GM13976 (cell line): Measurements from ENCODE around the gene KLHL29.

Experiments used
- DNase-seq: peaks from one replicate; pipeline ENCODE4 v3.0.0; 2012; ENCODE audit warnings: low spot score
- CTCF ChIP-seq: IDR thresholded peaks from 2 replicates; pipeline ENCODE4 v1.5.1; 2012; ENCODE audit warnings: borderline replicate concordance, mild to moderate bottlenecking; ENCODE audit not compliant: insufficient read depth; ENCODE audit errors: extremely low read depth, missing control alignments, control extremely low read depth
- in situ Hi-C: fragments of 300-500 bp; cut with MboI; formaldehyde crosslinking; loops from one replicate; pipeline ENCODE4 v1.12.0; 2022; ENCODE audit warnings: low sequenced_read_pairs, mixed read lengths, inconsistent platforms; ENCODE audit not compliant: unreplicated experiment

Gene KLHL29

GRCh38 chr2:23703583-23704385 lies 318.8 kb downstream of the KLHL29 start:
- DNase-seq = peak; percentile 32
- in situ Hi-C loops = no loop called here
- no peak for TF ChIP-seq CTCF

GRCh38 chr2:23705771-23706612 lies 321.0 kb downstream of the KLHL29 start:
- TF ChIP-seq CTCF = no peak
- no peak for DNase-seq
- in situ Hi-C loops = no loop called here

GRCh38 chr2:23706613-23707078 lies 321.7 kb downstream of the KLHL29 start:
- in situ Hi-C loops = no loop called here
- no peak for TF ChIP-seq CTCF
- DNase-seq = no peak

- no peak for TF ChIP-seq CTCF
- no peak for DNase-seq
- in situ Hi-C loops = no loop called here
These were observed 322.1 kb downstream of the KLHL29 start for GRCh38 chr2:23707096-23707495.

DNA sequence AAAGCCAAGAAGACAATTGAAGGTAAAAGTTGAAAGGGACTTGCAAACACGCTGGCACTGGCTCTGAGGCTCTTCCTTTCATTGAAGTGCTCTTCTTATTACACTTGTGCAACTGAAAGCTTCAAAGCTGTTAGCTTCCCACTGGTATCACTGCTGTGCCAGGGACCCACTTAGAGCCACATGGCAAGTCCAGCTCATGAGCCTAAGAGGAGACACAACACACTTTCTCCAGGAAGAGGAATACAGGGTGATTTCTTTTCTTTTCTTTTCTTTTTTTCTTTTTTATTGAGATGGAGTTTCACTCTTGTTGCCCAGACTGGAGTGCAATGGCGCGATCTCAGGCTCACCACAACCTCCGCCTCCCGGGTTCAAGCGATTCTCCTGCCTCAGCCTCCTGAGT lies 323.8 kb downstream of the KLHL29 start:
- in situ Hi-C loops = no loop called here
- DNase-seq = no peak
- TF ChIP-seq CTCF = no peak

DNA sequence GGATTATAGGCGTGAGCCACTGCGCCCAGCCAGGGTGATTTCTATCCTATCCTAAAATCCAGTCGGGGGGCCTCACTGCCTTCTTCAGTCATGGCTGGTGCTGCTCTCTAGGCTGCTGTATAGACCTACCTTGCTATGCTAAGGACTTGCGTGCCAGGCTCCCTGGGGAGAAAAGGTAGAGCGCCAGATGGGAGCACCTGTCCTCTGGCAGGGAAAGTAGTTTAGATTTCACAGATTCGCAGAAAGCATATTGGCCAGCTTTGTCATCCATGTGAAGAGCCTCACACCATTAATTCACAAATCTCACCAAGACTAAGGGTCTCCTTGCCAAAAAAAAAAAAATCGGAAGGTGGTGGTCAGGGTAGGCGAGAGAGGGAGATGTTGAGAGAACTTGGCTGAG lies 324.3 kb downstream of the KLHL29 start:
- DNase-seq = no peak
- TF ChIP-seq CTCF = no peak
- in situ Hi-C loops = no loop called here
